ENCODE results near the gene C2.

The C2 gene

GRCh38 chr6:31889331-31889972 is 38.1 kb upstream of the C2 start:
- no peak overlapping the region for H3K27ac ChIP-seq
- TF ChIP-seq ZFX (IDR thresholded peaks at IDR 0.05; ENCODE audit: borderline replicate concordance) (no peak), CTCF (IDR thresholded peaks at IDR 0.05) (no peak)

DNA sequence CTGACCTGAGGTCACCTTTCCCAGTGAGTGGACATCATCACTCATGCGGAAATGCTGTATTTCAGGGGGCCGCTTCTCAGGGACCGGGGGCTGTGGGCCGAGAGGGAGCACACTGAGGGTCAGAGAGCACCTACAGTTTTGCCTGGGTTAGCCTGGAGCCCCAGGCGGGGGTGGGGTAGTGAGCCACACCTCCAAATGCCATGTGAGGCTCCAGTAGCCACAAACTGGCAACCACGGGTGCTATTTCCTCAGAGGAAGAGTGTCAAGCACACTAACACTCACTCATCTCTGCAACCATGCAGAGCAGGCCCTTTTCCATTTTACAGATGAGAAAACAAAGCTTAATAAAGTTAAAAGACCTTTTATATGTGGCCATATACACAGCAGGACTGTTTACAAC is 34.7 kb upstream of the C2 start:
- H3K27ac ChIP-seq, result no peak overlapping the region
- no peak for TF ChIP-seq ZFX (IDR thresholded peaks at IDR 0.05; ENCODE audit: borderline replicate concordance)
- TF ChIP-seq CTCF (IDR thresholded peaks at IDR 0.05), result no peak

DNA sequence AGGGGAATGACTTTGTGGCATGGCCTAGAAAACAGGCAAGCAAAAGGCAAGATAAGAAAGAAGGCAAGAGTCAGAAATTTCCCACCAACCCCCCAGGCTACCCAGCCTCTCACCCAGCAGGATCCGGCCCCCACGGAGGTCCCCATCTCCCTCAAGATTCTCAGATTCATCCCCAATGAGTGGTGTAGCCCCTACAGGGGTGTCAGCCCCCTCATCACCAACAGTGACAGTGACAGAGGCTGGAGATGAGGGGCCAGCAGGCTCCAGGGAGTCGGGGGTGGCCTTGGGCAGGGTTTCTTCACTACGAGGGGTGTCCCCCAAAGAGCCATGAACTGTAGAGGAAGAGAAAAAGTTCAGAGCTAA is 31.0 kb upstream of the C2 start:
- peak overlapping the region; percentile 92 for H3K27ac ChIP-seq
- TF ChIP-seq ZFX (IDR thresholded peaks at IDR 0.05; ENCODE audit: borderline replicate concordance), result no peak
- TF ChIP-seq CTCF (IDR thresholded peaks at IDR 0.05), result no peak

GRCh38 chr6:31896856-31897611 is 30.5 kb upstream of the C2 start:
- TF ChIP-seq ZFX (IDR thresholded peaks at IDR 0.05; ENCODE audit: borderline replicate concordance), result no peak
- TF ChIP-seq CTCF (IDR thresholded peaks at IDR 0.05), result no peak
- H3K27ac ChIP-seq, result peak overlapping the region; percentile 92

GRCh38 chr6:31897612-31898382 is 29.7 kb upstream of the C2 start, which contains the start of gene EHMT2:
EHMT2 (minus strand) TSS chr6:31897698; CDS start chr6:31897677, 21 bp downstream.
- TF ChIP-seq CTCF (IDR thresholded peaks at IDR 0.05) (no peak), ZFX (IDR thresholded peaks at IDR 0.05; ENCODE audit: borderline replicate concordance) (no peak)
- H3K27ac ChIP-seq, result peak within 1 kb of the TSS; percentile 92

GRCh38 chr6:31898383-31899011 is 29.0 kb upstream of the C2 start:
- peak overlapping the region; percentile 92 for H3K27ac ChIP-seq
- TF ChIP-seq CTCF (IDR thresholded peaks at IDR 0.05) (no peak), ZFX (IDR thresholded peaks at IDR 0.05; ENCODE audit: borderline replicate concordance) (no peak)
